OCI-LY7 (cell line): ENCODE data around the gene CUX1. TPM values are rescaled to one million over a fixed set of nuclear protein-coding genes. Genes with fewer than 3 reads are reported as not detected.

Experiments
- BruUV-seq: library from RNA; stranded (reverse); fragments of 400-500 nt; replicated peaks from 2 replicates; lab custom pipeline; 2021; lab: Mats Ljungman, UMichigan
- CTCF ChIA-PET: fragments of 300-600 bp; sonication (Branson Sonifier 250); formaldehyde crosslinking; loops from one replicate; lab custom pipeline; 2022; ENCODE audit warnings: antibody characterized with exemption; ENCODE audit not compliant: unreplicated experiment; lab: Charles Lee
- POLR2A ChIA-PET: fragments of 300-600 bp; sonication (Branson Sonifier 250); formaldehyde crosslinking; loops from one replicate; lab custom pipeline; 2022; ENCODE audit warnings: antibody characterized with exemption; lab: Charles Lee
- DNase-seq: peaks from one replicate; pipeline ENCODE4 v3.0.0-alpha.2; 2015; ENCODE audit warnings: low spot score
- H2AFZ ChIP-seq: fragments of 200-600 bp; sonication (generic), shearing (Covaris generic); 2 replicates; pipeline ENCODE4 v1.6.1; 2014; ENCODE audit warnings: mild to moderate bottlenecking, antibody characterized with exemption, low read length, moderate library complexity
- H3K27ac ChIP-seq: fragments of 200-600 bp; sonication (generic); 2 replicates; pipeline ENCODE4 v1.5.1; 2014; ENCODE audit warnings: mixed run types, low read depth, mild to moderate bottlenecking, moderate library complexity, low read length, inconsistent platforms; ENCODE audit not compliant: poor library complexity, severe bottlenecking
- H3K36me3 ChIP-seq: fragments of 200-600 bp; sonication (generic); 2 replicates; pipeline ENCODE4 v1.6.1; 2014; ENCODE audit warnings: mild to moderate bottlenecking, antibody characterized with exemption, low read length, moderate library complexity, mixed read lengths; ENCODE audit not compliant: insufficient read depth
- H3K4me1 ChIP-seq: fragments of 200-600 bp; sonication (generic); 2 replicates; pipeline ENCODE4 v1.5.1; 2014; ENCODE audit warnings: mild to moderate bottlenecking, low read length; ENCODE audit not compliant: insufficient read depth, poor library complexity, severe bottlenecking
- H3K4me2 ChIP-seq: fragments of 200-600 bp; sonication (generic); 2 replicates; pipeline ENCODE4 v1.6.1; 2014; ENCODE audit warnings: mild to moderate bottlenecking, low read length
- H3K4me3 ChIP-seq: fragments of 200-600 bp; sonication (generic); 2 replicates; pipeline ENCODE4 v1.5.1; 2014; ENCODE audit warnings: mild to moderate bottlenecking, low read depth, low read length; ENCODE audit not compliant: poor library complexity, severe bottlenecking
- H3K79me2 ChIP-seq: fragments of 200-600 bp; sonication (generic); 2 replicates; pipeline ENCODE4 v1.6.1; 2016; ENCODE audit warnings: low read depth, mild to moderate bottlenecking, low read length, moderate library complexity, mixed read lengths; ENCODE audit not compliant: insufficient read depth
- H3K9me2 ChIP-seq: fragments of 200-600 bp; sonication (generic); 2 replicates; pipeline ENCODE4 v1.6.1; 2016; ENCODE audit warnings: mild to moderate bottlenecking, low read length, mixed read lengths; ENCODE audit not compliant: insufficient read depth
- H3K9me3 ChIP-seq: fragments of 200-600 bp; sonication (generic); 2 replicates; pipeline ENCODE4 v1.6.1; 2014; ENCODE audit warnings: mild to moderate bottlenecking, mixed run types, low read length, mixed read lengths
- H4K20me1 ChIP-seq: fragments of 200-600 bp; sonication (generic); 2 replicates; pipeline ENCODE4 v1.6.1; 2014; ENCODE audit warnings: mild to moderate bottlenecking, antibody characterized with exemption, low read length, moderate library complexity, mixed read lengths; ENCODE audit not compliant: insufficient read depth
- CTCF ChIP-seq: fragments of 200-600 bp; sonication (generic); conservative IDR thresholded peaks from 2 replicates; pipeline ENCODE4 v1.5.1; 2014; ENCODE audit warnings: mild to moderate bottlenecking, antibody characterized with exemption, low read length, moderate library complexity, mixed read lengths
- EZH2phosphoT487 ChIP-seq: fragments of 200-600 bp; sonication (generic); IDR thresholded peaks from 2 replicates; pipeline ENCODE4 v1.6.1; 2018; ENCODE audit warnings: low read depth, borderline replicate concordance, mild to moderate bottlenecking, mixed run types, antibody characterized with exemption, low read length, moderate library complexity, mixed read lengths
- intact Hi-C: fragments of 100-400 bp; cut with micrococcal nuclease; formaldehyde crosslinking; loops from one replicate; pipeline ENCODE4 v1.10.0; 2022; ENCODE audit not compliant: unreplicated experiment
- total RNA-seq, 2 experiments: library from RNA; depleted of rRNA in 1 of 2; stranded (reverse); fragments of >200 nt in 1 of 2; shearing (Covaris generic) in 1 of 2; gene quantifications; 2 replicates each; pipeline ENCODE4 v1.2.3, GENCODE V29; 2014 to 2022

Gene CUX1
- total RNA-seq, 2 experiments from 2014 or later, result 143 to 199 TPM

GRCh38 chr7:102234801-102235550 lies 417.6 kb downstream of the CUX1 start:
- no TSS peak for BruUV-seq
- intact Hi-C loops, result loop anchor here (5.0 kb wide), 2 partner anchors 358 to 548 kb away; no protein-coding TSS in a partner anchor
- peaks cover 4% of the 10 kb centered on the region for H3K4me1 ChIP-seq
- H3K4me2 ChIP-seq, result no peak overlapping the region
- ChIA-PET CTCF (no interaction called here), POLR2A (interaction anchor here (0.6 kb wide), 1 partner anchor 154 kb away, joined by 3 read pairs; no protein-coding TSS in a partner anchor)
- H3K27ac ChIP-seq, result no peak overlapping the region
- H4K20me1 ChIP-seq, result no peaks in the 10 kb centered on the region
- DNase-seq, result no peak
- no peak overlapping the region for H2AFZ ChIP-seq
- H3K4me3 ChIP-seq, result no peak overlapping the region
- no peaks in the 10 kb centered on the region for H3K79me2 ChIP-seq
- TF ChIP-seq EZH2phosphoT487 (no peak), CTCF (no peak)
- H3K36me3 ChIP-seq, result peaks cover 92% of the 10 kb centered on the region
- no peaks in the 10 kb centered on the region for H3K9me3 ChIP-seq
- H3K9me2 ChIP-seq, result no peaks in the 10 kb centered on the region

- BruUV-seq, result no TSS peak
Measured at GRCh38 chr7:102236102-102236501, 418.7 kb downstream of the CUX1 start.

More at GRCh38 chr7:102236102-102236501, 418.7 kb downstream of the CUX1 start:
- POLR2A ChIA-PET, result no interaction called here
- H2AFZ ChIP-seq, result no peak overlapping the region
- intact Hi-C loops, result loop anchor here (1.0 to 5.0 kb wide), 3 partner anchors 359 to 549 kb away; no protein-coding TSS in a partner anchor
- H3K27ac ChIP-seq, result no peak overlapping the region
- peaks cover 94% of the 10 kb centered on the region for H3K36me3 ChIP-seq
- no peaks in the 10 kb centered on the region for H3K79me2 ChIP-seq
- CTCF ChIA-PET, result interaction anchor here (0.6 kb wide), 1 partner anchor 860 kb away, joined by 3 read pairs; no protein-coding TSS in a partner anchor
- no peak for DNase-seq
- TF ChIP-seq CTCF, result no peak
- TF ChIP-seq EZH2phosphoT487, result no peak
- no peaks in the 10 kb centered on the region for H3K9me2 ChIP-seq
- peaks cover 10% of the 10 kb centered on the region for H3K4me1 ChIP-seq
- H3K4me2 ChIP-seq, result no peak overlapping the region
- H4K20me1 ChIP-seq, result no peaks in the 10 kb centered on the region
- no peaks in the 10 kb centered on the region for H3K9me3 ChIP-seq
- no peak overlapping the region for H3K4me3 ChIP-seq
